ENCODE results near the gene SMPD3. TPM values are rescaled to one million over a fixed set of nuclear protein-coding genes. Genes with fewer than 3 reads are reported as not detected.

The SMPD3 gene
- total RNA-seq, 4 donors from 2014 or later, result 0.33 to 2.4 (median 1.3) TPM

DNA sequence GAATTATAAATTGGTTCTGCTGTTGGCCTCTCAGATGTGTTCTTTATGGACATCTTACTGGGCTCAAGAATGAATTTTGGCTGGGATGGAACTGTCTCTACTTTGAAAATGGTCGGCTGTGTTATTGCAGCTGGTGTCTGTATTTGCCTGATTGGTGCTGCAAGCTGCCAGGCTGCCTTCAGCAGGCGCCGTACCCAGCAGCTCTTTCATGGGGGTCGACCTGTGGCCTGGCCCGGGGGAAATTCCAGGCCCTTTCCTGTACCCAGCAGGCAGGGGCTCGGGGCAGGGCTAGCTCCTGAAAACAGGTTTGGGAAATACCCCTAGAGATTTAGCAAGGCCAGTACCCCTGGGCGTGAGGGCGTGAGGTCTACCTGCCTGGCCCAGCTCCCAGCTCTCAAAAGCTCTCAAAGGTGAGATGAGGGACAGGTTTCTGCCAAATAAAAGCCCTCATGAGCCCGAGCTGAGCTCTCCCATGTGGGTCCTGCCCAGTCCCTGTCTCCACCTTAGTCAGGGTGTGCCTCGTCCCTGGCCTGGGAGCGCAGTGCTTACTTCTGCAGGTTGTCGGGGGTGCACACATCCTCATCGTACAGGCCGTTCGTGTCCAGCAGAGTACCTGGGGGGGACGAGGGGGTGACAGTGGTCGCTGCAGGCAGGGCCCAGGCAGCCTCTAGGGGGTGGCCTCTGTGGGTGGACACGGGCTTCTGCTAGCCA lies 85.2 kb downstream of the SMPD3 start:
- 39 to 44% methylated on average over 12 to 13 of the region's 18 CpGs for WGBS, 2 donors
- DNase-seq, result peak; percentile 72 to 77
- peaks cover 24 to 26% of the 10 kb centered on the region in 2 donors for H3K4me1 ChIP-seq
- H3K36me3 ChIP-seq, result peaks cover under 1 to 1% of the 10 kb centered on the region in 2 donors
- H3K4me3 ChIP-seq (replicated peaks in 1 of 3), result no peak overlapping the region
- H3K9me3 ChIP-seq, result no peaks in the 10 kb centered on the region
- TF ChIP-seq CTCF (IDR thresholded peaks at IDR 0.05), result no peak
- no peak overlapping the region for H3K27ac ChIP-seq
- H3K27me3 ChIP-seq, result no peaks in the 10 kb centered on the region
- intact Hi-C loops (cut with DNase I), result no loop called here

DNA sequence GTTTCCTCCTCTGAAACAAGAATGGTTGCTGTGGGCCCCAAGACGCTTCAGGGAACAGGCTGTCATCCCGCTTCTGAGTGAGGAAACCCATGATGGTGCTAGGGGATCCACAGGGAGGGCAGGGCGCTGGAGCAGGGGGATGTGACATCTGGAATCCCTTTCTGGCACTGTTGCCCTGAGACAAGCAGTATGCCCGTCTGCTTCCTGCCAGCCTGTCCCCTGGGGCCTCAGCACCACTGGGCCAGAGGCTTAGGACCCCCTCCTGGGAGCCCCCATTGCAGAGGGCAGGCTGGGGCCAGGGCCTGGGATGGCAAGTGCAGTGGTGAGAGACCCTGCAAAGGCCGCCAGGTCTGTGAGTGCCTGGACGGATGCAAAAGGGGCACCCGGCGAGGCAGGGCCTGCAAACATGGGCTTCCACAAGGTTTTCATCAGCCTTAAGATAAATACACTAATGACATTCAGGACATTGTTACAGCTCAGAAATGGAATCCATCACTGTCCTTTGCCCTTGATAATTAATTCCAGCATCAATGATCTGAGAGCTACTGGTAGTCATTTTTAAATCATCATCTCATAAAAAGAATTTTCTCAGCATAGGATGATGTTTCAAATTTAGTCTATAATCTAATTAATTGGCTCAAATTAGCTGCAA lies 85.9 kb downstream of the SMPD3 start:
- no peak overlapping the region for H3K4me3 ChIP-seq (replicated peaks in 1 of 3)
- no peak for TF ChIP-seq POLR2A (IDR thresholded peaks at IDR 0.05)
- TF ChIP-seq CTCF (IDR thresholded peaks at IDR 0.05), result no peak
- H3K4me1 ChIP-seq, result peaks cover 18 to 19% of the 10 kb centered on the region in 2 donors
- H3K36me3 ChIP-seq, result peaks cover 6 to 8% of the 10 kb centered on the region in 2 donors
- H3K9me3 ChIP-seq, result no peaks in the 10 kb centered on the region
- no peaks in the 10 kb centered on the region for H3K27me3 ChIP-seq
- no peak overlapping the region for H3K27ac ChIP-seq
- WGBS, 2 donors, result 78 to 88% methylated on average over 4 to 7 of the region's 8 CpGs
- no peak for DNase-seq
- intact Hi-C loops (cut with DNase I), result no loop called here

GRCh38 chr16:68361485-68361884 lies 86.8 kb downstream of the SMPD3 start:
- Histone ChIP-seq H3K4me1 (peaks cover 10 to 12% of the 10 kb centered on the region in 2 donors), H3K27me3 (no peaks in the 10 kb centered on the region), H3K9me3 (no peaks in the 10 kb centered on the region), H3K4me3 (replicated peaks in 1 of 3) (no peak overlapping the region), H3K27ac (no peak overlapping the region), H3K36me3 (peaks cover 8 to 17% of the 10 kb centered on the region in 2 donors)
- intact Hi-C loops (cut with DNase I), result no loop called here
- DNase-seq, result no peak
- WGBS, 2 donors, result 83 to 87% methylated on average over 11 to 13 of the region's 16 CpGs
- TF ChIP-seq CTCF (IDR thresholded peaks at IDR 0.05), result no peak
- no peak for TF ChIP-seq POLR2A (IDR thresholded peaks at IDR 0.05)

GRCh38 chr16:68360956-68361355 lies 87.4 kb downstream of the SMPD3 start:
- Histone ChIP-seq H3K27ac (no peak overlapping the region), H3K36me3 (peaks cover 10 to 21% of the 10 kb centered on the region in 2 donors), H3K27me3 (no peaks in the 10 kb centered on the region), H3K4me3 (replicated peaks in 1 of 3) (no peak overlapping the region), H3K9me3 (no peaks in the 10 kb centered on the region), H3K4me1 (peaks cover 10 to 12% of the 10 kb centered on the region in 2 donors)
- 90 to 93% methylated on average over 10 to 14 of the region's 14 CpGs for WGBS, 2 donors
- no peak for TF ChIP-seq POLR2A (IDR thresholded peaks at IDR 0.05)
- TF ChIP-seq CTCF (IDR thresholded peaks at IDR 0.05), result no peak
- DNase-seq, result no peak
- intact Hi-C loops (cut with DNase I), result no loop called here

GRCh38 chr16:68360547-68360946 lies 87.8 kb downstream of the SMPD3 start:
- no peak overlapping the region for H3K4me3 ChIP-seq (replicated peaks in 1 of 3)
- H3K4me1 ChIP-seq, result peaks cover 10 to 12% of the 10 kb centered on the region in 2 donors
- TF ChIP-seq CTCF (IDR thresholded peaks at IDR 0.05), result no peak
- no peak for TF ChIP-seq POLR2A (IDR thresholded peaks at IDR 0.05)
- intact Hi-C loops (cut with DNase I), result no loop called here
- no peak for DNase-seq
- peaks cover 13 to 21% of the 10 kb centered on the region in 2 donors for H3K36me3 ChIP-seq
- 94 to 95% methylated on average over 18 of the region's 18 CpGs for WGBS, 2 donors
- no peak overlapping the region for H3K27ac ChIP-seq
- no peaks in the 10 kb centered on the region for H3K27me3 ChIP-seq
- no peaks in the 10 kb centered on the region for H3K9me3 ChIP-seq
